GM18873 (cell line): ENCODE measurements around the gene KCNQ1.

Source experiments
- ATAC-seq: cut with Tn5 transposase; IDR thresholded peaks from one replicate; pipeline ENCODE4 v1.9.1; 2021; ENCODE audit warnings: mild to moderate bottlenecking, moderate library complexity, moderate number of reproducible peaks; ENCODE audit not compliant: unreplicated experiment, low FRiP score

The KCNQ1 gene

GRCh38 chr11:2459016-2459725 lies 14.4 kb downstream of the KCNQ1 start:
- ATAC-seq, result no peak

DNA sequence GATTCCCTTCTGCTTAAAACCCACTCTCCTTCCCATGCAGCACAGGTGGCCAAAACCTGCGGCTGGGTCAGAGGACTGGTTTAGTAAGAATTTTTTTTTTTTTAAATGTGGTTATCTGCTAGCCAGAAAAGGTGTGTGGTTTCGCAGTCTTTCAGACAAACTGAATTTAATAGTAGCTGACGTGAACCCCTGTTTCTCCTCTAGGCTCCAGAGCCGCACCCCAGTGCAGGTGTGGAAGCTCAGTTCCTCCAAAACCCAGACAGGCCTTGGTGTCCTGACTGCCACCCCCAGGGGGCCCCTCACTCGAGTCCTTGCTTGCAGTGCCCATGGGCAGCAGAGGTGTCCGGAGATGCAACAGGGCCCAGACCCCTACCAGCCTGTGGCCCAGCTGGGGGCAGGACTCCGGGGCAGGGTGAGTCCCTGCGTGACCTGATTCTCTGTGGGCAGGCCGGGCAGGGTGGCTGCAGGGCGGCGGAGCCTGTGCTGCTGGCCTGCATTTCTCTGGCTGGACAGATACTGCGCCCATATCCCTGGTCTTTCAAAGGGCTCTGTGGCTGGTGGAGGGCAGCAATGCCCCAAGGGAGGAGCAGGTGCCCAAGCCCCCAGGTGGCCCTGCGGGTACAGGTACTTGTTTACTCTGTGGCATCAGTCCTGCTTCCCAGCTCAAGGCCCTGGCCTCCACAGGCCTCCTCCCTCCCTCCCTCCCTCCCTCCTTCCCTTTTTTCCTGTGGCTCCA lies 15.2 kb downstream of the KCNQ1 start:
- no peak for ATAC-seq

DNA sequence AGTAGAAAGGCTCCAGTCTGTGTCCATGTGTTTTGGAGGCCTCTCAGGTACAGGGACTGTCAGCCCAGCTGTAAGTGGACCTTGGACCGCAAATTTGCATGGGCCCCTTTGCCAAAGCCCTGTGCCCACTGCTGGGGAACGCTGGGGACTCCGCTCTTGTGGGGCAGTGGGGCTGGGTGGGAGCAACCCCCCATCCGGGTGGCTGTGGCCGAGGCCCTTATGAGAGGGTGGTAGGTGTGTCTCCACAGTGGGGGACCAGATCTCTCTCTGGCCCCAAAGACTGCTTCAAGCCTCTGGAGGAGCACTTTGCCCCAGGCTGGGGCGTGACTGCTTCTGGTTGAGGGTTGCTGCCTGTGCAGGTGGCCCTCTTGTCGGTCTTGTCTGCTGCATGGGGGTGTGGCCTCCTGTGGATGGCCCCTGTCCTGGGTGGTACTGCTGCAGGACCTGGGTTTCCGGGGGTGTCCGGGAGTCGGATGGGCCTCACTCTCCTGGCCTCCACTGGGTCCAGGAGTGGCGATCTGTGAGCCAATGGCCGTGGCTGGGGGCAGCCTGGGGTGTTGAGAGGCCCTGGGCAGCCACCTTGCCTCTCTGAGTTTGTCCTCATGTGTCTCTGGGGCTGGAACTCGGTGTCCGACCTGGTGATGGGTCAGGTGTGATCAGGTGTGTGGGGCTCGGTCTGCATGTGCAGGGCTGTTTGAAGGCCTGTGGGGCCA lies 15.9 kb downstream of the KCNQ1 start:
- no peak for ATAC-seq

DNA sequence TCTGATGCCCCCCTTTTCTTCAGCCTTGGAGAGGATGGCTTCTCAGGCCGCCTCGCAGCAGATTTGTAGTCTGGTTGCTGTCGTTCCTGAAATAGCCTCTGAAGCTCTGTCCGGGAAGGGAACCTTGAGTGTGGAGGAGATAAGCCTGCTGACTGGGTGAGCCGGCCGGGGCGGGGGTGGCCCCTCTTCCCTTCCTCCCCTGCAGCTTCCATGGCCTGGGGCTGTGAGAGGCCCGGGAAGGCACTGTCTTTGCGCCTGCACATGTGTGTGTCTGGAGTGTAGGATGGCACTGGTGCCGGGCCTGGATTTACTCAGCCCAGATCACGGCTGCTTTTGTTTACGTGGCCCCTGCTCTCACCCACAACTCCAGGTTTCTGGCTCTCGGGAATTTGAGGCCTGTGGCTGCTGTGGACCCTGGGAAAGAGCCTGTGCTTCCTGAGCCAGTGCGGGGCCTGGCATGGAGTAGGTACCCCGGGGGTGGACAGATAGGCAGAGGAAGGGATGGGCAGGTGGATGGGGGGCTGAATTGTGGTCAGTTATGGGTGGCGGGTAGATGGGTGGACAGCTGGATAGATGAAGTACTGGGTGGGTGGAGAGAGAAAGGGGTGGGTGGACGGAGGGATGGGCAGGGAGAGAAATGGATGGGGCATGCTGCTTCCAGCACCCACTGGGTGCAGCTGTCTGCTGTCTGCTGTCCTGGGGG lies 16.6 kb downstream of the KCNQ1 start:
- no peak for ATAC-seq

DNA sequence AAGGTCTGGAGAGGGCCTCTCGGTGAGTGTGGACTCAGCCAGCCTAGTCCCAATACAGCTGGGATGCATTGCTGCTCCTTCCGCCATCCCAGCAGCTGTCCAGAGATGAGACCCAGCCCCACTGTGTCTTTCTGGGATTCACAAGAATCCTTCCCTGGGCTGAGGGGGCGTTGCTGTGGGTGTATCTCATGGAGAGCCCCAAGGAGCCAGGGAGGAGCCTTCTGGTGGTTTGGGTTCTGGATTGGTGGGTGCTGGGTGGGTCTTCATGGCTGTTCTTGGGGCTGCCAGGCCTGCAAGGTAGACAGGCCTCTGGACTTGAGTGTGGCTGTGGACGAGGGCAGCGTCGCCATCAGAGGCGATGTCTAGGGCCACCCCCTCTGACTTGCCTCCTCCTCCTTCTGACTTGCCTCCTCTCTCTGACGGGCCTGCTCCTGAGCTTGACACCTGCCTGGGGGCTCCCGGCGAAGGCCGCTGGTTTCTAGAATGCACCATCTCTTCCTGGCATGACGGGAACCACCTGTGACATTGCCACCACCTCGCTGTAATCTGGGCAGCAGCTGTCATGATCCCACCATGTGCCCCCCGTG lies 17.2 kb downstream of the KCNQ1 start:
- ATAC-seq, result no peak

GRCh38 chr11:2462543-2462985 lies 17.8 kb downstream of the KCNQ1 start:
- ATAC-seq, result no peak

GRCh38 chr11:2462986-2463765 lies 18.4 kb downstream of the KCNQ1 start:
- no peak for ATAC-seq

- no peak for ATAC-seq
Measured at GRCh38 chr11:2463766-2464277, 19.0 kb downstream of the KCNQ1 start.

- no peak for ATAC-seq
Measured at GRCh38 chr11:2464451-2465165, 19.8 kb downstream of the KCNQ1 start.

DNA sequence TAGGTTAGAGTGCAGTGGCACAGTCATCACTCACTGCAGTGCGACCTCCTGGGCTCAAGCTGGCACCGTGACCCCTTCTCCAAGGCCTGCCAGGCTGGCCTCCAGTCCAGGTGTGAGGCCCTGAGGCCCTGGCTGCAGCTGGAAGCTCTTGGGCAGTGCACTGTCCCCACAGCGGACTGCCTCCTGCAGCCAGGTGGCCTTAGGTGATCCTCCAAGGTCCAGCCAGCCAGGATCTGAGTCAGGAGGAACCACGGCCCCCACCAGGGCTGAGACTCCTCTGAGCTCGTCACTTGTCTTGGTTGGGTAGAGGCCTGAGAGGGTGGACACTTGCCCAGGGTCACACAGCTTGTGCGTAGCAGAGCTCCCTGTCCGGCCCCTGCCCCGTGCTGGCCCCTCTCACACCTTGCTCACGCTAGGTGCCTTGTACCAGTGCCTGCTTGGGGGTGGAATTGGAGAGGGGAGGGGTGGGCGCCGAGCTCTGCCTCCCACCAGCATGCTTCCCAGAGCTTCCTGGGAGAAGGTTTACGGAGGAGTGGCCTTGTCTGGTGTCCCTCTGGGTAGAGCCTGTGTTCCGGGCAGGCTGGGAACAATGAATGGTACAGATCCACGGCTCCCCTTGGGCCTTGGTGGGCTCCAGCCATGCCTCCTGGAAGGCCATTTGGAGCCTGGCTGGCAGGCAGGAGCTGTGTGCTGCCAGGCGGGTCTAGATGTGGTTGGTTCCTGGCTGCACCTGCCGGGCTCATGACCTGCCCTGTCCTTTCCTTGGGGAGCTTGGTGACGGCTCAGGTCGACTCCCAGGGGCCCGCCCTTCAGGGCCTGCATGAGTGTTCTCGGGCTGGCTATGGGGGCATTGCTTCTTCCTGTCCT lies 20.6 kb downstream of the KCNQ1 start:
- ATAC-seq, result no peak

GRCh38 chr11:2466069-2466801 lies 21.4 kb downstream of the KCNQ1 start:
- no peak for ATAC-seq

- ATAC-seq, result no peak
Measured at GRCh38 chr11:2466869-2467694, 22.3 kb downstream of the KCNQ1 start.

- ATAC-seq, result no peak
Measured at GRCh38 chr11:2467695-2468055, 22.9 kb downstream of the KCNQ1 start.

DNA sequence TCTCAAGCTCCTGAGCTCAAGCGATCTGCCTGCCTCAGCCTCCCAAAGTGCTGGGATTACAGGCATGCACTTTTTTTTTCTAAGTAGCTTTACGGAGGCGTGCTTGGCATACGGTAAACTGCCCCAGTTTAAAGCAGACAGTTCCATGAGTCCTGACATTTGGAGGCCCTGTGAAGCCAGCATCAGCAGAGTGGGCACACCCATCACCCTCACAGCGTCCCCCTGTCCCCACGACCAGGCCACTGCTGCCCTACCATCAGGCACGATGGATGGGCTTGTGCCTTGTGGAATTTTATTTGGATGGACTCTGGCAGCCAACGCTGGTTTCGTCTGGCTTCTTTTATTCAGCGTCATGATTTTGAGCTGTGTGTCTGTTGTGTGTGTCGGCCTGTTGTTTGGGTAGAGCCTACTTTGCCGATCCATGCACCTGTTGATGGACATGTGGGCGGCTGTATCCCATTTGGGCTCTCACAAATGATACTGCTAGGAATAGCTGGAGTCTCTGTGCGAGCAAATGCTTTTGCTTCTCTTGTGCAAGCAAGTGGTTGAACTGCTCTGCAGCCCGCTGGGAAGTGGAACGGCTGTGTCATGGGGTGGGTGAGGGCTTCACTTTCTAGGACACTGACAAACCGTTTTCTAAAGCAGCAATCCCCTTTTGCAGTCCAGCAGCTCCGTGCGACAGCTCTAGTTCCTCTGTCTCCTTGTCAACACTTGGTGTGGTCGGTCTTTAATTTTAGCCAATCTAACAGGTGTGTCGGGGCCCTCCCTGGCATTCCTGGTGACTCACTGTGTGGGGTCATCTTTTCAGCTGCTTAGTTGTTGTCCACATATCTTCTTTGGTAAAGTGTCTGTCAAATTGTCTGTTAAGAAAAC lies 23.8 kb downstream of the KCNQ1 start:
- ATAC-seq, result no peak

GRCh38 chr11:2470495-2470894 lies 25.7 kb downstream of the KCNQ1 start:
- ATAC-seq, result no peak
